ENCODE data around the gene MSX2. TPM values are rescaled to one million over a fixed set of nuclear protein-coding genes. Genes with fewer than 3 reads are reported as not detected.

Gene MSX2
- total RNA-seq, 1 experiment from 2014 or later: not detected

DNA sequence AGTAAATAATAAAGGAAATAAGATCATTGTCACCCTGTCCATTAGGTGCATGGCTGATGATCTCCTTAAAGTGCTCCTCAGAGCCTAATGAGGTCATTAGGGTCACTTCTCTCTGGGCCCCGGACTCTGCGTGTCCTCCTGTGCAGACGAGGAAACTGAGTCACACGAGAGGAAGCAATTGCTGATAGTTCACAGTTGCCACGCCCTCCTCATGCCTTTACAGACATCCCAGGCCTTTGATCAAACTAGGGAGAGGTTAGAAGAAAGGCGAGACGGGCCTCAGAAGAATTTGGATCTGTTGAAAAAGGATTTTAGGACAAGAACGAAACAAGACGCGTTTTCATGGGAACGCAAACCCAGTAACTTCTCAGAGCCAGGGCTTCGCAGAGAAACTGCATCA is 32.0 kb upstream of the MSX2 start:
- H3K4me3 ChIP-seq (ENCODE audit: low read length): no peak overlapping the region
- no peak overlapping the region for H2AFZ ChIP-seq (ENCODE audit: low read length)
- H3K36me3 ChIP-seq (ENCODE audit: insufficient read depth, low read length): no peaks in the 10 kb centered on the region
- H3K27me3 ChIP-seq (ENCODE audit: low read length): no peaks in the 10 kb centered on the region
- H3K4me2 ChIP-seq (ENCODE audit: low read depth, low read length, poor library complexity, severe bottlenecking): no peak overlapping the region
- H3K9me3 ChIP-seq (ENCODE audit: low read length): no peaks in the 10 kb centered on the region
- H3K4me1 ChIP-seq (ENCODE audit: low read length): no peaks in the 10 kb centered on the region
- no peaks in the 10 kb centered on the region for H3K79me2 ChIP-seq (ENCODE audit: low read length)
- H3K27ac ChIP-seq (ENCODE audit: low read length): no peak overlapping the region
- no peaks in the 10 kb centered on the region for H3K9me2 ChIP-seq (replicated peaks; ENCODE audit: insufficient read depth, low read length)
- no peak for DNase-seq
- no peaks in the 10 kb centered on the region for H4K20me1 ChIP-seq (ENCODE audit: insufficient read depth, low read depth, low read length)
- H3K9ac ChIP-seq (ENCODE audit: low read length): no peak overlapping the region

DNA sequence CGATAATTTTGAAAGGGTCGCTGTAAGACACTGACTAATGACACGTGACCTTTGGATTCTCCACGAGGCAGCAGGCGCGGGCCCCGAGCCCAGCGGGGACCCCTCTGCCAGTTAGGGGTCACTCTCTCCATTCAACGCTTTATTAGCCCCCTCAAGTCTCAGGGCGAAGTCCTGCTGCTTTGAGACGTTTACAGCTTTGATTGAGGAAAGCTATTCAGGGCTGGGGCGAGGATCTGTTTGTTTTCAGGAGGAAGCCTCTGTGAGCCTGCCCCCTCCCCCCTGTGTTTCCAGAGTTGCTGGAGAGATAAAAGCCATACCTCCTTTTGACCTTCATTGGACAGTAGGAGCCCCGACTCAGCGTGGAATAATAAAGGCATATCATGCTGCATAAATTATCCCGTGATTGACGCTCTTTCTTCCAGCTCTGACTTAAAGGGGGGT is 31.4 kb upstream of the MSX2 start:
- no peaks in the 10 kb centered on the region for H3K79me2 ChIP-seq (ENCODE audit: low read length)
- H3K36me3 ChIP-seq (ENCODE audit: insufficient read depth, low read length): no peaks in the 10 kb centered on the region
- no peak for DNase-seq
- H3K4me2 ChIP-seq (ENCODE audit: low read depth, low read length, poor library complexity, severe bottlenecking): no peak overlapping the region
- no peaks in the 10 kb centered on the region for H3K9me3 ChIP-seq (ENCODE audit: low read length)
- no peak overlapping the region for H3K4me3 ChIP-seq (ENCODE audit: low read length)
- no peaks in the 10 kb centered on the region for H3K27me3 ChIP-seq (ENCODE audit: low read length)
- no peak overlapping the region for H2AFZ ChIP-seq (ENCODE audit: low read length)
- no peaks in the 10 kb centered on the region for H4K20me1 ChIP-seq (ENCODE audit: insufficient read depth, low read depth, low read length)
- no peaks in the 10 kb centered on the region for H3K9me2 ChIP-seq (replicated peaks; ENCODE audit: insufficient read depth, low read length)
- no peak overlapping the region for H3K9ac ChIP-seq (ENCODE audit: low read length)
- no peaks in the 10 kb centered on the region for H3K4me1 ChIP-seq (ENCODE audit: low read length)
- no peak overlapping the region for H3K27ac ChIP-seq (ENCODE audit: low read length)

DNA sequence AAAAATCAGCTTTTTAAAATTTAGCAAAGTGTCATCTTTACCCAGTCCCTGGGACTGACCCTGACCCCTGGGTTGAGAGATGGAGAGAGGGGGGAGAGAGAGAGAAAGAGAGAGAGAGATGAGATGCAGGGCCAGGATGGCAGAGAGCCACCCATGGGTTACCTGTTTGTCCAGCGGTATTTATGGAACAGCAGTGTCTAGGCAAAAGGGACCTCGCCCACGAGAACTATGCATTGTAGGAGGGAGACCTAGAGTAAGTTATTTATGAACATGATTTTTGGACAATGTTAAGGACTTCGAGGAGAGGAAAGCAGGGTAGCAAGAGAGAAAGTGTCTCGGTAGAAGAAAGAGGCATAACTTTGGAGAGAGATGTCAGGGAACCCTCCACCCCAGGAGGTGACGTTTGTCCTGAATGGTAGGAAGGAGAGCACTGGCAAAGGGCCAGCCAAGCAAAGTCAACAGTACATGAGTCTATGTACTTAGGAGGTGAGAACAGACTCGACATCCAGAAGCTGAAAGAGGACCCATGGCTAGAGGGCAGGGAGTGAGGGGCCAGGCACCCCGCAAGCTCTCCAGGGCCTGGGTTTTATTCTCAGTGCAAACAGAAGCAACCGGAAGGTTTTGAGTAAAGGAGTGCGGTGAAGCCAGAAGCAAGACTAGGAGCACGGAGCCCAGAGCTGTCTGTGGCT is 30.5 kb upstream of the MSX2 start:
- Histone ChIP-seq H4K20me1 (ENCODE audit: insufficient read depth, low read depth, low read length) (no peaks in the 10 kb centered on the region), H3K9me3 (ENCODE audit: low read length) (no peaks in the 10 kb centered on the region), H3K9ac (ENCODE audit: low read length) (no peak overlapping the region), H3K9me2 (replicated peaks; ENCODE audit: insufficient read depth, low read length) (no peaks in the 10 kb centered on the region), H3K4me1 (ENCODE audit: low read length) (no peaks in the 10 kb centered on the region), H3K79me2 (ENCODE audit: low read length) (no peaks in the 10 kb centered on the region), H3K36me3 (ENCODE audit: insufficient read depth, low read length) (no peaks in the 10 kb centered on the region), H3K27me3 (ENCODE audit: low read length) (no peaks in the 10 kb centered on the region), H2AFZ (ENCODE audit: low read length) (no peak overlapping the region), H3K4me3 (ENCODE audit: low read length) (no peak overlapping the region), H3K4me2 (ENCODE audit: low read depth, low read length, poor library complexity, severe bottlenecking) (no peak overlapping the region), H3K27ac (ENCODE audit: low read length) (no peak overlapping the region)
- DNase-seq: no peak

DNA sequence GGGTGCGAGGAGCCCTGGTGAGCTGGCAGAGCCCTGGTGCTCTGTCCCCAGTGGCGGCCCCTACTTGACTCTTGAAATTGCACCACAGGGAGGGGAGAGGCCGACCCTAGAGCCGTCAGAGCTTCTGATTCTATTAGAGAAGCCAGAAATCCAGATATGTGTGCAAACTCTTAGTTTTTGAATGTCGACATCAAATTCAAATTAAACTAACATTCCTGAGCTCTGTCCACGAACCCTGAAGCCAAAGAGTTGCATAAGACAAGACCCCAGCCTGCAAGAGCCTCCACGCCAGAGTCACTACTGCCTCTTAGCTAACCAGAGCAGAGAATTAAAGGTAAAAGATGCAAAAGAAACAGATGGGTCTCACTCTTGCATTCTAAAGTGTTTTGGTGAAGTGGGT is 29.8 kb upstream of the MSX2 start:
- Histone ChIP-seq H3K4me3 (ENCODE audit: low read length) (no peak overlapping the region), H3K79me2 (ENCODE audit: low read length) (no peaks in the 10 kb centered on the region), H3K9me3 (ENCODE audit: low read length) (no peaks in the 10 kb centered on the region), H3K9ac (ENCODE audit: low read length) (no peak overlapping the region), H3K27me3 (ENCODE audit: low read length) (no peaks in the 10 kb centered on the region), H2AFZ (ENCODE audit: low read length) (no peak overlapping the region), H3K27ac (ENCODE audit: low read length) (no peak overlapping the region), H3K4me1 (ENCODE audit: low read length) (no peaks in the 10 kb centered on the region), H4K20me1 (ENCODE audit: insufficient read depth, low read depth, low read length) (no peaks in the 10 kb centered on the region), H3K36me3 (ENCODE audit: insufficient read depth, low read length) (no peaks in the 10 kb centered on the region), H3K9me2 (replicated peaks; ENCODE audit: insufficient read depth, low read length) (no peaks in the 10 kb centered on the region), H3K4me2 (ENCODE audit: low read depth, low read length, poor library complexity, severe bottlenecking) (no peak overlapping the region)
- DNase-seq: no peak

DNA sequence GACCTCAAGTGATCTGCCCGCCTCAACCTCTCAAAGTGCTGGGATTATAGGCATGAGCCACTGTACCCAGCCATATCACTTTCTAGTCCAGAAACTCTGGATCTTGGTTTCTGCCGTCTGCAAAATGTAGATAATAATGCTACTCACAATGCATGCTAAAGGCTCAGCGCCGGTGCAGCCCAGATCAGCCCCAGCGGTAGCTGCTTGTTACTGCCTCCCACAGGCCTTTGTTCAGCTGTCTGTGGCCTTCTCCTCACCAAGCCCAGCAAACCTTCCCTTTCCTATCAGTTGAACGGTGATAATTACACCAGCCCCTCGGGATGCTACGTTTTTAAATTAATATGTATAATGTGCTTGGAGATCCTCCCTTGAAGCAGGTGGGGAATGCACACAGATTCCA is 26.2 kb upstream of the MSX2 start:
- Histone ChIP-seq H2AFZ (ENCODE audit: low read length) (no peak overlapping the region), H3K27me3 (ENCODE audit: low read length) (no peaks in the 10 kb centered on the region), H3K9ac (ENCODE audit: low read length) (no peak overlapping the region)

DNA sequence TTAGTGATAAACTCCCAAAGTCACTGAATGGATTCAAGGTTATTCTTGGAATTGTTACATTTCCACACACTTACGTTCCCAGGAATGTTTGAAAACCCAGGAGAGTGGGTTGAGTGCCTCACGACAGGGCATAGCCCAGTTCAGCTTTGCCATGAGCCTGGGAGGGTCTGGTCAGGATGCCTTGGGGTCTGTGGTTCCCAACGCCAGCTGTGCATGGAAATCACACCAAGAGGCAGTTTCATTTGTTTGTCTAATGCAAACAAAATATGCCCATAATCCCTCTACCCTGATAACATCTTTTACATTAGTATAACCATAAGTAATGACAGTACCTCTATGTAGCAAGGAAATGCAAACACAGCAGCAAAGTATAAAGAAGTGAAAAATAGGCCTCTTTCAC is 25.3 kb upstream of the MSX2 start:
- no peaks in the 10 kb centered on the region for H3K4me1 ChIP-seq (ENCODE audit: low read length)
- no peaks in the 10 kb centered on the region for H3K9me3 ChIP-seq (ENCODE audit: low read length)
- H3K9ac ChIP-seq (ENCODE audit: low read length): no peak overlapping the region
- H3K27ac ChIP-seq (ENCODE audit: low read length): no peak overlapping the region
- no peaks in the 10 kb centered on the region for H3K27me3 ChIP-seq (ENCODE audit: low read length)
- H3K9me2 ChIP-seq (replicated peaks; ENCODE audit: insufficient read depth, low read length): no peaks in the 10 kb centered on the region
- H3K4me2 ChIP-seq (ENCODE audit: low read depth, low read length, poor library complexity, severe bottlenecking): no peak overlapping the region
- DNase-seq: no peak
- no peaks in the 10 kb centered on the region for H3K79me2 ChIP-seq (ENCODE audit: low read length)
- H3K36me3 ChIP-seq (ENCODE audit: insufficient read depth, low read length): no peaks in the 10 kb centered on the region
- H4K20me1 ChIP-seq (ENCODE audit: insufficient read depth, low read depth, low read length): no peaks in the 10 kb centered on the region
- H3K4me3 ChIP-seq (ENCODE audit: low read length): no peak overlapping the region
- H2AFZ ChIP-seq (ENCODE audit: low read length): no peak overlapping the region

More for the DNA sequence above, 26.2 kb upstream of the MSX2 start:
- no peaks in the 10 kb centered on the region for H3K9me2 ChIP-seq (replicated peaks; ENCODE audit: insufficient read depth, low read length)
- H3K27ac ChIP-seq (ENCODE audit: low read length): no peak overlapping the region
- no peak overlapping the region for H3K4me2 ChIP-seq (ENCODE audit: low read depth, low read length, poor library complexity, severe bottlenecking)
- no peak overlapping the region for H3K4me3 ChIP-seq (ENCODE audit: low read length)
- no peaks in the 10 kb centered on the region for H3K36me3 ChIP-seq (ENCODE audit: insufficient read depth, low read length)
- no peaks in the 10 kb centered on the region for H3K79me2 ChIP-seq (ENCODE audit: low read length)
- DNase-seq: no peak
- H3K9me3 ChIP-seq (ENCODE audit: low read length): no peaks in the 10 kb centered on the region
- H3K4me1 ChIP-seq (ENCODE audit: low read length): no peaks in the 10 kb centered on the region
- no peaks in the 10 kb centered on the region for H4K20me1 ChIP-seq (ENCODE audit: insufficient read depth, low read depth, low read length)

DNA sequence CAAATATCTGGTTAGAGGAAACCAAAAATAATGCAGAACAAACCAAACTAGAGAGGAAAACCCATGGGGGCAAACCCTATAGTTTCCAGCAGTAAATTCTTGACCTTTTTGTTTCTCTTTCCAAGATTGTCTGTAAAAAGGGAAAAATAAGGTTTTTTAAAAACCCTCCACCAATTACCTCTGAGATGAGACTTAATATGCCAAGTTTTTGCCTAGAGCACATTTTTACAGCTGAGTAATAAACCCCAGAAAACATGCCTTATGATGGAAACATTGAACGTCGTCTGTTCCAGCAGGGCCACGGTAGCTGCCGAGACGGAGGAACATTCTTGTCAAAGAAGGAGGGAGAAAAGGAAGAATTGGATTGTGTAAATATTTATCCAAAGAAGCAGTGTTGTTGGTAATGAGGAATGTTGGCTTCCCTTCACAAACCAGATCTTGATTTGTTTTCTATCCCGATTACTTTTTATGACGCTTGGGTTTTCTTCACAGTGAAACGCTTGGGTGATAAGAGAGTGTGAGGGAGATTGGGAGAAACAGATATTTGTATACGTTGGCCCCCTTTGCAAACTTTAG is 17.3 kb upstream of the MSX2 start:
- Histone ChIP-seq H3K4me1 (ENCODE audit: low read length) (no peaks in the 10 kb centered on the region), H3K4me3 (ENCODE audit: low read length) (no peak overlapping the region), H3K27ac (ENCODE audit: low read length) (no peak overlapping the region), H4K20me1 (ENCODE audit: insufficient read depth, low read depth, low read length) (no peaks in the 10 kb centered on the region), H3K27me3 (ENCODE audit: low read length) (no peaks in the 10 kb centered on the region), H2AFZ (ENCODE audit: low read length) (no peak overlapping the region), H3K79me2 (ENCODE audit: low read length) (no peaks in the 10 kb centered on the region), H3K9ac (ENCODE audit: low read length) (no peak overlapping the region), H3K9me2 (replicated peaks; ENCODE audit: insufficient read depth, low read length) (no peaks in the 10 kb centered on the region), H3K36me3 (ENCODE audit: insufficient read depth, low read length) (no peaks in the 10 kb centered on the region), H3K9me3 (ENCODE audit: low read length) (no peaks in the 10 kb centered on the region), H3K4me2 (ENCODE audit: low read depth, low read length, poor library complexity, severe bottlenecking) (no peak overlapping the region)
- no peak for DNase-seq

DNA sequence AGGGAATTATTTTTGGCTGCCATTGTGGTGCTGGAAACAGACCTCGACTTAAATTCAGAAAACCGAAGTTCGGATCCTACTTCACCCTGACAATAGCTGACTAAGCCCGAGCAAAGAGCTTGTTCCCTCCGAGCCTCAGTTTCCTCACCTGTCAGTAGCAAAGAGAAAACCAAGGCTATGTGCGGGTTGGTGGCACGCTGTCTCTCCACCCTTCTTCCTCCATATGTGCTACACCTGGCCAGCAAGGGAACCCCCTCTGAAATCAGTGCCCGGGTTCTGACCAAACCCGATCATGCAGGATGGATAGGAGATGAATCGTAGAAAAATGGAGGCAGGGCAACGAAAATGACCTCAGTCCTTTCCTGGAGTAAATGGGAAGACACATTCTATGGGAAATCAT is 16.7 kb upstream of the MSX2 start:
- Histone ChIP-seq H3K79me2 (ENCODE audit: low read length) (no peaks in the 10 kb centered on the region), H3K4me2 (ENCODE audit: low read depth, low read length, poor library complexity, severe bottlenecking) (no peak overlapping the region)

More for the DNA sequence above, 16.7 kb upstream of the MSX2 start:
- no peaks in the 10 kb centered on the region for H3K9me3 ChIP-seq (ENCODE audit: low read length)
- no peak for DNase-seq
- H3K27me3 ChIP-seq (ENCODE audit: low read length): no peaks in the 10 kb centered on the region
- H3K27ac ChIP-seq (ENCODE audit: low read length): no peak overlapping the region
- no peaks in the 10 kb centered on the region for H3K9me2 ChIP-seq (replicated peaks; ENCODE audit: insufficient read depth, low read length)
- no peak overlapping the region for H2AFZ ChIP-seq (ENCODE audit: low read length)
- H4K20me1 ChIP-seq (ENCODE audit: insufficient read depth, low read depth, low read length): no peaks in the 10 kb centered on the region
- H3K4me3 ChIP-seq (ENCODE audit: low read length): no peak overlapping the region
- H3K4me1 ChIP-seq (ENCODE audit: low read length): no peaks in the 10 kb centered on the region
- no peak overlapping the region for H3K9ac ChIP-seq (ENCODE audit: low read length)
- H3K36me3 ChIP-seq (ENCODE audit: insufficient read depth, low read length): no peaks in the 10 kb centered on the region

Data from Karpas-422 (cell line).